GM21447 (cell line): ENCODE measurements around the gene INSIG2.
A peak's percentile ranks its signal among the peaks of the same experiment; 100 is the strongest.

Experiments used
- ATAC-seq: cut with Tn5 transposase; IDR thresholded peaks from one replicate; pipeline ENCODE4 v1.9.1; 2021; ENCODE audit not compliant: unreplicated experiment

INSIG2 gene

GRCh38 chr2:118097657-118098056 is 9.4 kb downstream of the INSIG2 start:
- ATAC-seq = no peak

GRCh38 chr2:118098307-118099030 is 10.2 kb downstream of the INSIG2 start:
- ATAC-seq = no peak

DNA sequence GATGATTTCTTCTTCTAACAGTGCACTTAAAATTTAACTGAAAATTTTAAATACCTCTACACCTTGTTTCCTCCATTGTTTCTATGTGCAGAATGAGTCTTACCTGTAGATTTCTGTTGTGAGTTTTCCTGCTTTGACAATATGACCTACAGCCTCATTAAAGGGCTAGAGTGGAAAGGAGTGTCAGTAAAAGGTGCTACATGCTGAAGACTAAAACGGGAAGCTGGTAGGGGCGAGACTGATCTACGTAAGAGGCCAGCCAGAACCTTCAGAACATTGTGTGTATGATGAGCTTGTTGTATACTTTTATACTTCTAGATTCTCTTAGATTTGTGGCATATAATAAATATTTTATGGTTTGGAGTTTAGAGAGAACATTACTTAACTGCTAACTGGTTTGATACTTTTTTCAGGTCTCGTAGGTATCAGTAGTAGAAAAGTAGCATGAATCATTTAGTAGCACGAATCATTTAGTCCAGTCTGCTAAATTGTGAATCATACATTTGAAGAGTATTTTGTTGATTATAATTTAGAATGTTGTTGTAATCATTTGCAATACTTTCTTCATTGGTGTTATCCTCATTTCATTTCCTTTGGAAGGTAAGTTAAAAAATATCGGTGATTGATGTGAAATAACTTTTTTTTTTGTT is 14.3 kb downstream of the INSIG2 start:
- no peak for ATAC-seq

GRCh38 chr2:118103951-118104940 is 16.0 kb downstream of the INSIG2 start:
- ATAC-seq = peak; percentile 93

GRCh38 chr2:118105497-118105896 is 17.2 kb downstream of the INSIG2 start:
- no peak for ATAC-seq

- ATAC-seq = no peak
Measured at GRCh38 chr2:118106926-118107325, 18.7 kb downstream of the INSIG2 start.

DNA sequence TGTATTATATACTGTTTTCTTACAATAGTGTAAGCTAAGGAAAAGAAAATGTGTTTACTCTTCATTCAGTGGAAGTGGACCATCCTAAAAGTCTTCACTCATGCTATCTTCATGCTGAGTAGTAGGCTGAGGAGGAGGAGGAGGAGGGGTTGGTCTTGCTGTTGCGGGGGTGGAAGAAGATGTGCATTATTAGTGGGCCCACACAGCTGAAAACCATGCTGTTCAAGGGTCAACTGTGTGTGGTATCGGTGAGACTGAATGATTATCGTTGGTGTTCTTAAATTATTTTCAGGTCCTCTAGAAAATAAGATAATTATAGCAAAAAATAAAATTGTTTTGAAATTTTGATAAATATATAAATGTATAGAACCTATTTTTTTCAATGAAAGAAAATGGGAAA is 22.0 kb downstream of the INSIG2 start:
- ATAC-seq = no peak

- ATAC-seq = no peak
Measured at GRCh38 chr2:118110991-118111390, 22.7 kb downstream of the INSIG2 start.

GRCh38 chr2:118112771-118113334 is 24.6 kb downstream of the INSIG2 start:
- no peak for ATAC-seq

DNA sequence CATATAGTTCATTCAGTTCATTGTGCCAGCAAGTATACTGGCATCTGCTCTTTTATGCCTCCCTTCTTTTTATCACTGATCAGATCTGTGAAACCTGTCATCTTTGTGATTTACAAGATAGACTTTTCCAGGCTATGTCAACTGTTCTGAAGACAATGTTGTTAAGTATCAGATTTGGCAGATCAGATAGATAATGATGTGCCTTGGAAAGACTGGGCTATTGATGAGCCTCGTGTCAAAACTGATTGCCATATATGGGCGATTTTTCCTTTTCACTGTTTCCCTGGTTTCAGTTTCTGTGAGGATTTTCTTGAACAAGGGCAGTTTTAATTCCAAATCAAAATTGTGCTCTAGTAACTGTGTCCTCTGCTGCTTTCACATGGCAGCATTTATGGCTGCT is 26.6 kb downstream of the INSIG2 start:
- no peak for ATAC-seq

GRCh38 chr2:118115761-118116160 is 27.5 kb downstream of the INSIG2 start:
- no peak for ATAC-seq

- ATAC-seq = no peak
Measured at GRCh38 chr2:118118479-118118878, 30.2 kb downstream of the INSIG2 start.

DNA sequence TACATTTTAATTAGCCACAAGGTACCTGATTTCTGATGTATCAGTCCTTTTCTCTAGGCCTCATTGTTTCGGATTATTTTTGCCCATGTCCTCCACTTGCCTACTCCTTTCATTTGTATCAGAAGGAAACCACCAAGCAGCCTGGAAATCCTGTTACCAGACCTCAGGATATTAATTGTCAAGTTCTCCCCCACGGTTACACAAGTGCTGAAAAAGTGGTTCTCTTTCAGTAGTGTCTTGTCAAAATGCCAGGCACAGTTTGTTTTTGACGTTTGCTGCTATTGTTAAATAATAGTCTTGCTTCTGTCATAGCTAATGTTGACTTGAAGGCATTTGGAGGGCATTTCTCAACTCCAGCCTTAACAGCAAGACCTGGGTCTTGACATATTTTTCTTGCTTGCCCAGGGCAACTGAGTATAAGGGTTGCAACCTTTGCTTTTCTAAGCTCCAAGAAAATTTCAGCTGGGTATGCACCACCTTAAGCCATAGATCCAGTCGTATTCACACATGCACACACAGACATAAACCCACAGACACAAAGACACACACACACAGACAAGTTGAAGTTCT is 31.0 kb downstream of the INSIG2 start:
- no peak for ATAC-seq

GRCh38 chr2:118119761-118120400 is 31.6 kb downstream of the INSIG2 start:
- no peak for ATAC-seq

DNA sequence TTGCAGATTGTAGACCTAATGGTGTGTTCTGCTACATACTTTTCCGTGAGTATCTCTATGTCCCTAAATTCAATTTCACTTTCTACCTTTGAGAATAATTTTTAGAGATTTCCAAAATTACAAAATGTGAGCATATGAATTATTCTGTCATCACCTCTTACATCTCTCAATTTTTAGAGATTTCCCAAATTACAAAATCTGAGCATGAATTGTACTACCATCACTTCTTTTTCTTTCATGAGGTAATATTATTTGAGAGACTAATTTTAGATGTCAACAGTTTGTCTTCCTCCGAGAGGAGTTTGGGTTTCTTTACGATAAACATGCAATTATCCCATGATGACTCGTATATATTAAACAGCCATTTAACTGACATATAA is 32.1 kb downstream of the INSIG2 start:
- no peak for ATAC-seq

GRCh38 chr2:118121101-118121500 is 32.8 kb downstream of the INSIG2 start:
- ATAC-seq = no peak

DNA sequence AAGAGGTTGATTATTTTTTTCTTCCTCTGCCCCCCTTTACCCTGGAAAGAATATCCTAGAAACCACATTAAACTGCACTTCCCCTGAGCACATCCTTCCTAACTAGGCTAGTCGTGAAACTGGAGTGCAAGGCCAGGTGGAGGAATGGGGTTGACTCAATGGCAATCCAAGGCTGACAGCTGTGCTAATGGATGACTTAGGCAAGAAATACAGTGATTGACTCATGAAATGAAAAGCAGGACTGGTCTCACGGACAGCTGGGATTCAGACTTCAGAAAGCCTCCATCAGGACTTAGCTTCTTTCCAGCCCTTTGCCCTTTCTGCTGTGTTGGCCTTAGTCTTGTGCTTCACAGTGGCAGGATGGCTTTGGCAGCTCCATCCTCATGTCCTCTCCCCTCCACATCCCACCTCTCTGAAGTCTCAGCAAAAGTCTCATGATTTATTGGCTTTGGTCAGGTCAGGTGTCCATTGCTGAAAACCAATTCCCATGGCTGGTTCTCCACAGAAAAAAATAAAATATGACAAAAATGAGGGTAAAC is 33.8 kb downstream of the INSIG2 start:
- ATAC-seq = no peak

- peak; percentile 98 for ATAC-seq
Measured at GRCh38 chr2:118122594-118123281, 34.5 kb downstream of the INSIG2 start.

GRCh38 chr2:118123561-118124232 is 35.4 kb downstream of the INSIG2 start:
- ATAC-seq = no peak
